Activated CD4-positive, CD25-positive, alpha-beta regulatory T cell treated with anti-CD3 and anti-CD28 coated beads, Interleukin-2, amount 50 U/mL, for 24 hours (primary cell): Measurements from ENCODE around the gene PARD3B.

ENCODE experiments used
- ATAC-seq, 2 donors: fragments of 150-1000 bp; cut with Tn5 transposase; one replicate each; pipeline ENCODE4 v1.10.0; 2021; ENCODE audit warnings: mild to moderate bottlenecking in 1 of 2, moderate library complexity in 1 of 2

PARD3B gene

DNA sequence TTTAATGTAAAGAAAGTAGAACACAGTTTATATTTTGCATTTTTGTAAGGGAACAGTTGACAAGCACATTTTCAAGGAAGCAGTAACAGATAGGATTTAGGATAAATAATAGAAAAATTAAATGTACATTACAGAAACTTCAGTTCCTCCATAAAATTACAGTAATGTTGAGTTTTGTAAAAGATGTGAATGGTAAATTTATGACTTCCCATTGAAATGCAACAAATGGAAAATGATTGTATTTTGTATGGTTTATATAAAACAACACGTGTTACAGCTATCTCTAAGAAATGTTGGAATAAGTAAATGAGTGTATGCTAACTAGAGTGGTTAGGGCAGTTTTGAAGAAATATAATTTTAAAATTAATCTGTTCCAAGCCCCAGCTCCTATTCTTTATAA is 227.3 kb downstream of the PARD3B start:
- no peak for ATAC-seq

DNA sequence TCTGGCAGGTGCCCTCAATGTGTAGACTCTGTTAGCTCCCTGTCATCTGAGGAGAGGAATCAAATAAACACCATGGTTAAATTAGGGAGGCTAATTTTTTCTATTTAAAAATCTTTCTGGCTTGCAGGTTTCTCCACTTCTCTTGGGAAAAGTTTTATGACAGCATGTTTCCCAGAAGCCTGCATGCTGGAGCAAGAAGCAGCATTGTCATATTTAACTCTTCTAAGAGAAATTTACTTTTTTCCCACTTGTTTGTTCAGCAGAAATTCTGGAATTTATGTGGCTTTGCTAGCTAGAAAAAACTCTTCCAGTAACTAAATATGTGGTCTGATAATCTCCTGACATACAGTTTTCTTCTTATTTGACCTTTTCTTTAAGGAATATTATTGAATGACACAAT is 230.5 kb downstream of the PARD3B start:
- no peak for ATAC-seq

- no peak for ATAC-seq
Observed at GRCh38 chr2:204776781-204777559, 231.7 kb downstream of the PARD3B start.

GRCh38 chr2:204779771-204780170 is 234.5 kb downstream of the PARD3B start:
- ATAC-seq = no peak

- no peak for ATAC-seq
Observed at GRCh38 chr2:204781941-204782340, 236.7 kb downstream of the PARD3B start.

GRCh38 chr2:204790076-204790475 is 244.8 kb downstream of the PARD3B start:
- ATAC-seq = no peak

DNA sequence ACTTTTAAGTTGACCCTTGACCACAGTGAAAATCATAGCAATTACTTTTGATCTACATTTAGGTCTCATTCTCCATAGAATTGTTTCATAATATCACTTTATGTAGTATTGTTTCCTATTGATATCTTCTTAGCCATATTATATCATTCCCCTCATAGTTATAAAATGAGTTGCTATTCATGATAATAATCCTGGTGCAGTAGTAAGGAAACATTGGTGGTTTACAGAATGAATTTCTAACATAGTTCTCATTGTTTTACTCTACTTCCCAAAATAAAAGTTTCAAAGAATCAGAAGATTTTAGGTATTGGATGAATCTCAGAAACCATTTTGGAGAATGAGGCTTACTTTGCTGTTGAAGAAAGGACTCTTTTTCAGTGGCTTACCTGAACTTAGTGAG is 246.0 kb downstream of the PARD3B start:
- ATAC-seq = no peak

DNA sequence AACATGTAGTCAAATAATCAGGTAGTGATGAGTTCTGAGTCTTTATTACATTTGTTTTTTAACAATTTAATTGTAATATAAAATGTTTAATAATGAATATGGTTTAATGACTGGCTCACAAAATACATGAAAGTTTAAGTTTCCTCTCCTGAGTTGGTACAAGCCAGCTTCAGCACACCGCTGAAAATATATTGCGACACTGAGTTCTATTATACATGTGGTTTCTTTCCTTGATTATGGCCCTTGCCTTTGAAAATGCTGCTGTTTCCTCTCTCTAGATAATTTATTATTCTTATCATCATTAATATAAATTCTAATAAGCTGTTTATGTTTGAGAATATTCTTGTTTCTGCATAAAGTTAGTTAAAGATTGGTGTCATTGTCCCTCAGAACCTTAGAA is 249.3 kb downstream of the PARD3B start:
- no peak for ATAC-seq

DNA sequence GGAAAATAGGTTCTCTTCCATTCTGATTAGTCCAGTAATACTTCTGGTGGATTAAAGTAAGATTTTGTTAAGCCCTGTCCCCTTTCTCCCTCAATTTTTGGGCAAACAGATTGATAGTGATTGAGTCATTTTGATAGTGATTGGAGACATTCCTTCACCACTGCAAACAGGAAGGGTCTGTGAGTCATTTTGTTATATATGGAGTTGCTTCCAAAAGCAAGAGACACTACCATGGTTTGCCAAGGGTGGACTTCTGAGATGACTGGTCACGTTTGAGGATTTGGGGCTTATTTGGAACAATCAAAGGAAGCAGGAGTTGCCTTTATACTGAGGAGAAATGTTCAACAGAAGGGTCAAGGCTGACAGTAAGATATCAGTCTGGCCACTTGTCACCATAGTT is 249.9 kb downstream of the PARD3B start:
- no peak for ATAC-seq

DNA sequence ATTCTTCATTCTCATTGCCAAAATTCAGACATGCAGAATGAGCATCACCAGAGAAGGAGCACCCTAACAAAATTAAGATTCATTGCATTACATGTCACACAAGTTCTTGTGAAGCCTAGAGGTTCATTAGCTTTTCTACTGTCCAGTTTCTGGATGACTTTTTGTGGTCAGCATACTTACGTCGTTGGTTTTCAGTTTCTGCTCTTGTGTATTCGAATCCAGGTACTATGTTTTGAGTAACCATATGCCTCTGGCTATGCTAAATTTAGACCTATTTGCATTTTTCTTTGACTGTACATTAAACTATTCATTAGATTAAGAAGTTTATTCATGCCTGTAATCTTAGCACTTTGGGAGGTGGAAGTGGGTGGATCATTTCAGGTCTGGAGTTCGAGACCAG is 251.3 kb downstream of the PARD3B start:
- ATAC-seq = no peak

GRCh38 chr2:204799791-204800190 is 254.5 kb downstream of the PARD3B start:
- no peak for ATAC-seq

DNA sequence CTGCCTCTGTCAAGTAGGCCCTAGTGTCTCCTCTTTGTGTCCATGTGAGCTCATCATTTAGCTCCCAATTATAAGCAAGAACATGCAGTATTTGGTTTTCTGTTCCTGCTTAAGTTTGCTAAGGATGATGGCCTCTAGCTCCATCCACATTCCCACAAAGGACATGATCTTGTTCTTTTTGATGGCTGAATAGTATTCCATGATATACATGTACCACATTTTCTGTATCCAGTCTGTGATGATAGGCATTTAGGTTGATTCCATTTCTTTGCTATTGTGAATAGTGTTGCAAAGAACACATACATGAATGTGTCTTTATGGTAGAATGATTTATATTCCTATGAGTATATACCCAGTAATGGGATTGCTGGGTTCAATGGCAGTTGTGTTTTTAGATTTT is 263.2 kb downstream of the PARD3B start:
- no peak for ATAC-seq

GRCh38 chr2:204824751-204825453 is 279.6 kb downstream of the PARD3B start:
- ATAC-seq = no peak

DNA sequence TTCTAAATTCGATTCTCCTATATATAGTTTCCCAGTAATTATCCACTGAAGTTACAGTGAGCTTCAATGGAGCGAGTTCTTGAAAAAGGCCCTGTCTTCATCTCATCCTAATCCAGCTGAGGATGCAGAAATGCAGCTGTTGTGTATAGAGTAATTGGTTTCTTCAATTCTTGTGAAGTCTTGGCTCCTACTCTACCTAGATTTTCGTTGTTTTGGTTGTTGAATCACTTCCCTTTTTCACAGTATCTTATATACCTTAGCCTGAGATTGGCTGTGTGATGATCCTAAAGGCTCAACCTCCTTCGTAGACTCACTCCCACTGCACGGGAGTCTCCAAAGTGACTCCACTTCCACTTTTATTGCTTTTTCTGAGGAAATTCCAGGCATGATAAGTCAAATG is 280.4 kb downstream of the PARD3B start:
- ATAC-seq = no peak

DNA sequence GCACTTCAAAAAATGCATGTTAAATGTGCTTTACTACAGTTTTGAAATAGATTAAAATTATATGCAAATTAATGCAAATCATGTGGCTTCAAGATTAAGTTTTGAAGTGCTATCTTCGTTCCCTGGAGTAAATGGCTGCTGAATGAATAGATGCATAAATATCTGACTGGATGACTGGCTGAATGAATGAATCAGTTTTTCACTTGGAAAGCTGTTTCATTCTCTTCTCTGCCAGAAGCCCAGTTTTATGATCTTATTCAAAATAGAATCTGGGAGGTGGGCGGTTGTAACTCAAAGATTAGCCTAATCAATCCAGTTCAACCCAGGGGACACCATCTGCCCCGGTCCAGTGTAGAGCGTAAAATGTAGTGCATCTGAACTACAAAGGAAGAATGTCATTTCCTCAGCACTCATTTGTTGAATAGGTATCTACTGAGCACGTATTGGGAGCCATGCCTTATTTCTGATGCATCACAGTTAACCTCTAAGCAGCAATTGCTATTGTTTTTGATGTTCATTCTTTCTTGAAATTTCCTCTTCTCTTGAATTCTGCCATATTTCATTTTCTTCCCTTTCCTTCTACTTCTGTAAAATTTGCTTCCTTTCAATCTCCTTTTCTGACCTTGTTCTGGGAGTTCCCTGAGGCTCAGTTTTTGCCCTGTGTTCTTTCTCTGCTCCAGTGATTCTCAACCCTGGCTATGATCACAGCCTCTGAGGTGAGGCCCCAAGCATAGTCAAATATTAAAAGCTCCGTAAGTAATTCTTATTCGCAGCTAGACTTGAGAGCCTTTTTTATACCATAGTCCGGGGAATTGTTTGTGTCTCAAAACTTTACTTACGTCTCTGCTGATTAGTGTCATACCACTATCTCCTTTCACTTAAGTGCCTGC is 282.7 kb downstream of the PARD3B start:
- no peak for ATAC-seq

GRCh38 chr2:204834716-204835384 is 289.6 kb downstream of the PARD3B start:
- no peak for ATAC-seq

DNA sequence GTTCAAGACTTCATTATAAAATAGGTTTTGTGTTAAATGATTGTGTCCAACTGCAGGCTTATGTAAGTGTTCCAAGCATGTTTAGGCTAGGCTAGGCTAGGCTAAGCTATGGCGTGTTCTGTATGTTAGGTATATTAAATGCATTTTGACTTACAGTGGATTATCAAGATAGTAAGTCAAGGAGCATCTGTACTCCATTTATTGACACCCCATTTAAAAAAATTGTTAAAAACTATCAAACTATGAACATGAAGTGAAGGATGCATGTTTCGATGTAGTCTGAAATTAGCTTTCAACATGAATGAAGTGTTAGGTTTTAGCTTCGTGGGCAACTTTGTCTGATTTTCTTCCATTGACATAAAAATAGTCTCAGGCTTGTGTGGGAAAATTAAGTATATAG is 290.5 kb downstream of the PARD3B start:
- ATAC-seq = no peak

DNA sequence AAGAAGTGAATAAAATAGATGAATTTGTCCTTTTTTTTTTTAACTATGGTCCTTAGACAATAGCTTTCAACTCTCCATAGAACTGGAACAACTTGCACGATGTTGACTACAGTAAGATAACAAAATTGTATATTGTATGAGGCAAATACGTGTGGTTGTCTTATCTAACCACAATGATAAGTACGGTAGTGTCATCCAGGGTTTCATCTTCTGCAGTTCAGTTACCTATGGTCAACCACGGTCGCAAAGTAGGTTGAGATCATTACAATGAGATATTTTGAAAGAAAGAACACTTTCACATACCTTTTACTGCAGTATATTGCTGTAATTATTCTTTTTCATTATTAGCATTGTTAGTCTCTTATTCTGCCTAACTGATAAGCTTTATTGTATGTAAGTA is 295.2 kb downstream of the PARD3B start:
- ATAC-seq = peak; percentile 37 to 42

- ATAC-seq = no peak
Observed at GRCh38 chr2:204842068-204842467, 296.8 kb downstream of the PARD3B start.

DNA sequence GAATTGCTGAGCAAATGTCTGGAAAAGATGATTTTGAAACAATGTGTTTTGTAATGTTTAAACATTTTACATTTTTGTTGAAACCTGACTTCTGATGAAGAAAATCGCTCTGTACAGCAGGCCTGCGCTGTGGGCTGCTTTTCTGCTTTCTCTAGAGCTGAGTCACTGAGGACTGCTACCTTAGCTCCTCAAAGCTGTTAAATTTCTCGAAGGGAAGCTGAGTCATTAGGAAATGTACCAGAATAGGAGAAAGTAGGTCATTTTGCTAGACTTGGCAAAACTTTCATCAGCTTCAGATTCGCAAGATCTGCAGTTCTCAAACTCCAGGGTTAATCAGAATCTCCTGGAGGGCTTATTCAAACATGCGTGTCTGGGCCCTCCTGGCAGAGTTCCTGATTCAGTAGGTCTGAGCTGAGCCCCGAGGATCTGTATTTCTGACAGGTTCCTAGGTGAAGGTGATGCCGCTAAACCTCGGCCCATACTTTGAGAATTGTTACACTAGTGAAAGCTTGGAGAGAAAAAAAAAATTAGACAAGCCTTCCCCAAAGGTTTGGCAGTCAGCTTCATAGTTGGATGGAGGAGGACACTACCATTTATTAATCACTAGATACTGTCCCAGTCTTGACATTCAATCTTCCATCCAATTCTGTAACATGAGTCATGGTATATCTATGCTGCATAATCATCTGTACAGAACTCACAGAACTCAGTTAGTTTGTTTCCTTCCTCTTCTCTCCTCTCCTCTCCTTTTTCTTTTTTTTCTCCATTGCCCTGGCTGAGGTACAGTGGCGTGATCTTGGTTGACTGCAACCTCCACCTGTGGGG is 297.6 kb downstream of the PARD3B start:
- ATAC-seq = peak; percentile 86 to 92

DNA sequence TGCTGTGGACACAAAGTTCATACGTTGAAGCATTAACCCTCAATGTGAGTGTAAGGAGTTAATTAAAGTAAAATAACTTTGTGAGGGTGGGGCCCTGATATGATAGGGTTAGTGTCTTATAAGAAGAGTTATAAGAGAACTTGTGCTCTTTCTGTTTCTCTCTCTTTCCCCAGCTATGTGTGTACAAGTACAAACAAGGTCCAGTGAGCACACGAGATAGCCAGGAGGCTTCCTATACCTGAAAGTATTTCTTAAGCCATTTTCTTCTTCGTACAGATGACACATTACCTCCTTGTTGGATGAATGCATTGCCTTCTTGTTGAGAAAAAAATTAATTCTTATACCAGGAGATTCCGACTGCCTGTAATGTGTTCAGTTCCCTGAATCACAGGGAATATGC is 301.2 kb downstream of the PARD3B start:
- no peak for ATAC-seq

DNA sequence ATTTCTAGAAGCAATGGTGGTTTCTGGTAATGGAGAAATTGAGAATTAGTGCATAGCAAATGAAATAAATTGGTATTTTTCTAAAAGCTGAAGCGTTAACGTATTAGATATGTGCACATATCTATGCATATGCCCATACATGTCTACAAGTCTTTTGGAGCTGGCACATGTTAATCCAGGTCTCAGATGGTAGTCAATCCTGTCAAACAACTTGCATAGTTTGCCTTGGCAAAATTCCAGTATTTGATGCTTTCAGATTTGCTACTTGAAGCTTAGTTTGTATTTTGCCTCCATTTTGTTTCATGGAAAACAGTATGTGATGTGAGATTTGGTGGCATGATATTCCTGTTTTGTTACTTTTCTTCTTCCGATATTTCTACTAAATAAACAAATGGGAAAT is 304.6 kb downstream of the PARD3B start:
- no peak for ATAC-seq
